H9 (cell line): ENCODE data around the gene INPP5B. TPM values are rescaled to one million over a fixed set of nuclear protein-coding genes. Genes with fewer than 3 reads are reported as not detected.

Source experiments
- DNase-seq: peaks from one replicate; pipeline ENCODE4 v3.0.0-alpha.2; 2017
- H2AFZ ChIP-seq: one replicate; pipeline ENCODE4 v1.6.1; 2013; ENCODE audit warnings: mild to moderate bottlenecking, low read length, control low read depth, moderate library complexity
- H2AK5ac ChIP-seq: 2 replicates; pipeline ENCODE4 v1.6.1; 2013; ENCODE audit warnings: low read length, control low read depth, mixed read lengths; ENCODE audit not compliant: insufficient read length
- H2BK120ac ChIP-seq: one replicate; pipeline ENCODE4 v1.6.1; 2013; ENCODE audit warnings: low read depth, mild to moderate bottlenecking, low read length, control low read depth, inconsistent platforms; ENCODE audit not compliant: poor library complexity, severe bottlenecking
- H2BK12ac ChIP-seq: 2 replicates; pipeline ENCODE4 v1.6.1; 2013; ENCODE audit warnings: low read length, control low read depth, mixed read lengths, low read depth; ENCODE audit not compliant: insufficient read length
- H2BK15ac ChIP-seq: 2 replicates; pipeline ENCODE4 v1.6.1; 2013; ENCODE audit warnings: low read depth, low read length, control low read depth
- H2BK20ac ChIP-seq: one replicate; pipeline ENCODE4 v1.6.1; 2013; ENCODE audit warnings: low read depth, mild to moderate bottlenecking, low read length, control low read depth, inconsistent platforms; ENCODE audit not compliant: poor library complexity, severe bottlenecking
- H2BK5ac ChIP-seq: 2 replicates; pipeline ENCODE4 v1.6.1; 2013; ENCODE audit warnings: low read length, control low read depth, mixed read lengths; ENCODE audit not compliant: insufficient read length
- H3K14ac ChIP-seq: 2 replicates; pipeline ENCODE4 v1.6.1; 2013; ENCODE audit warnings: low read length, control low read depth; ENCODE audit not compliant: insufficient read depth
- H3K18ac ChIP-seq: 2 replicates; pipeline ENCODE4 v1.6.1; 2013; ENCODE audit warnings: low read depth, mild to moderate bottlenecking, mixed read lengths, low read length, control low read depth; ENCODE audit not compliant: insufficient read length
- H3K23ac ChIP-seq: 2 replicates; pipeline ENCODE4 v1.6.1; 2013; ENCODE audit warnings: low read length, control low read depth, mixed read lengths, low read depth; ENCODE audit not compliant: insufficient read length
- H3K23me2 ChIP-seq: 2 replicates; pipeline ENCODE4 v1.6.1; 2013; ENCODE audit warnings: low read depth, mild to moderate bottlenecking, mixed read lengths, low read length, control low read depth; ENCODE audit not compliant: insufficient read length, poor library complexity, severe bottlenecking
- H3K27ac ChIP-seq: 2 replicates; pipeline ENCODE4 v1.5.1; 2013; ENCODE audit warnings: low read length, control low read depth, mixed read lengths, low read depth; ENCODE audit not compliant: insufficient read length
- H3K27me3 ChIP-seq: 2 replicates; pipeline ENCODE4 v1.6.1; 2013; ENCODE audit warnings: low read length, control low read depth, inconsistent platforms; ENCODE audit not compliant: insufficient read depth
- H3K4ac ChIP-seq: 2 replicates; pipeline ENCODE4 v1.6.1; 2013; ENCODE audit warnings: low read depth, mild to moderate bottlenecking, control low read depth, inconsistent platforms, low read length, moderate library complexity
- H3K4me1 ChIP-seq: 2 replicates; pipeline ENCODE4 v1.6.1; 2013; ENCODE audit warnings: low read length, control low read depth, inconsistent platforms; ENCODE audit not compliant: insufficient read depth
- H3K4me2 ChIP-seq: 2 replicates; pipeline ENCODE4 v1.6.1; 2013; ENCODE audit warnings: low read length, control low read depth, mixed read lengths; ENCODE audit not compliant: insufficient read length, insufficient read depth
- H3K56ac ChIP-seq: 2 replicates; pipeline ENCODE4 v1.6.1; 2013; ENCODE audit warnings: low read depth, mild to moderate bottlenecking, mixed read lengths, low read length, control low read depth; ENCODE audit not compliant: insufficient read length
- H3K79me1 ChIP-seq: 2 replicates; pipeline ENCODE4 v1.6.1; 2013; ENCODE audit warnings: low read depth, mild to moderate bottlenecking, moderate library complexity, low read length, control low read depth, inconsistent platforms; ENCODE audit not compliant: insufficient read depth, poor library complexity, severe bottlenecking
- H3K79me2 ChIP-seq: 2 replicates; pipeline ENCODE4 v1.6.1; 2013; ENCODE audit warnings: low read length, control low read depth, inconsistent platforms; ENCODE audit not compliant: insufficient read depth
- H3K9ac ChIP-seq: 2 replicates; pipeline ENCODE4 v1.6.1; 2013; ENCODE audit warnings: low read length, control low read depth, mixed read lengths; ENCODE audit not compliant: insufficient read length; ENCODE audit errors: extremely low read depth
- H3K9me3 ChIP-seq: one replicate; pipeline ENCODE4 v1.6.1; 2013; ENCODE audit warnings: low read depth, low read length, inconsistent platforms; ENCODE audit not compliant: control insufficient read depth
- H3T11ph ChIP-seq: one replicate; pipeline ENCODE4 v1.6.1; 2013; ENCODE audit warnings: mild to moderate bottlenecking, low read length, control low read depth, inconsistent platforms
- H4K20me1 ChIP-seq: one replicate; pipeline ENCODE4 v1.6.1; 2013; ENCODE audit not compliant: control insufficient read depth, insufficient read length, insufficient read depth
- H4K5ac ChIP-seq: 2 replicates; pipeline ENCODE4 v1.6.1; 2013; ENCODE audit warnings: low read depth, mild to moderate bottlenecking, mixed read lengths, low read length, control low read depth; ENCODE audit not compliant: insufficient read length
- H4K8ac ChIP-seq: replicated peaks from 2 replicates; pipeline ENCODE4 v1.6.1; 2013; ENCODE audit warnings: low read length, control low read depth, mixed read lengths, low read depth; ENCODE audit not compliant: insufficient read length
- H4K91ac ChIP-seq: 2 replicates; pipeline ENCODE4 v1.6.1; 2013; ENCODE audit warnings: low read depth, mild to moderate bottlenecking, moderate library complexity, mixed read lengths, low read length, control low read depth; ENCODE audit not compliant: insufficient read length
- H3K27ac Mint-ChIP-seq, 3 experiments: 2 replicates in 2 of 3; 3 replicates in 1 of 3; pipeline ENCODE4 v1.8.0; 2020 to 2021; ENCODE audit warnings: mixed read lengths in 3 of 3, mild to moderate bottlenecking in 1 of 3, moderate library complexity in 1 of 3
- H3K27me3 Mint-ChIP-seq: 2 replicates; pipeline ENCODE4 v1.8.0; 2021; ENCODE audit warnings: low read depth, mild to moderate bottlenecking, moderate library complexity, mixed read lengths
- H3K36me3 Mint-ChIP-seq, 3 experiments: 2 replicates in 2 of 3; 3 replicates in 1 of 3; pipeline ENCODE4 v1.8.0; 2020 to 2021; ENCODE audit warnings: low read depth in 3 of 3, mixed read lengths in 3 of 3; ENCODE audit not compliant: insufficient read depth in 1 of 3
- H3K4me1 Mint-ChIP-seq, 2 experiments: 2 replicates each; pipeline ENCODE4 v1.8.0; 2020; ENCODE audit warnings: mixed read lengths in 2 of 2
- H3K4me3 Mint-ChIP-seq, 2 experiments: 2 replicates in 1 of 2; 3 replicates in 1 of 2; pipeline ENCODE4 v1.8.0; 2020 to 2021; ENCODE audit warnings: mild to moderate bottlenecking in 2 of 2, mixed read lengths in 2 of 2, moderate library complexity in 1 of 2
- H3K9me3 Mint-ChIP-seq, 2 experiments: 2 replicates in 1 of 2; 3 replicates in 1 of 2; pipeline ENCODE4 v1.8.0; 2020; ENCODE audit warnings: mild to moderate bottlenecking in 2 of 2, mixed read lengths in 2 of 2, moderate library complexity in 1 of 2
- CTCF ChIP-seq: fragments of 200-600 bp; sonication (generic); conservative IDR thresholded peaks from 3 replicates; pipeline ENCODE4 v1.8.0; 2021; ENCODE audit warnings: antibody characterized with exemption, mild to moderate bottlenecking
- WGBS: extraction: QIAGEN DNeasy Blood & Tissue Kit; methylation state at CpG from one replicate; pipeline ENCODE4 v1.1.7; 2013; ENCODE audit warnings: missing lambda C conversion rate, low lambda C conversion rate, mixed read lengths; ENCODE audit not compliant: insufficient read length; ENCODE audit errors: extremely low coverage; 5-methylcytosine and 5-hydroxymethylcytosine counted together
- total RNA-seq: library from RNA; stranded (reverse); gene quantifications from 2 replicates; pipeline ENCODE4 v1.2.1, GENCODE V29; 2021

The INPP5B gene
- total RNA-seq, 1 experiment from 2014 or later = 28.2 TPM

- Histone ChIP-seq H2BK20ac (no peak overlapping the region), H4K20me1 (no peaks in the 10 kb centered on the region), H3K23me2 (peaks cover 8% of the 10 kb centered on the region), H2BK120ac (no peak overlapping the region), H3K9ac (peak overlapping the region; percentile 52), H3K23ac (no peak overlapping the region), H3K9me3 (no peaks in the 10 kb centered on the region), H2AFZ (no peak overlapping the region), H3K18ac (no peak overlapping the region), H2BK15ac (no peak overlapping the region), H2BK5ac (no peak overlapping the region), H3K56ac (no peak overlapping the region), H4K8ac (no peak overlapping the region), H3T11ph (no peak overlapping the region), H3K79me2 (peaks cover 2% of the 10 kb centered on the region; the same call in 1 of the 2 replicates), H3K79me1 (peaks cover 4% of the 10 kb centered on the region), H3K27ac (no peak overlapping the region), H3K14ac (no peak overlapping the region; the same call in 1 of the 2 replicates), H2BK12ac (no peak overlapping the region), H4K5ac (no peak overlapping the region), H2AK5ac (no peak overlapping the region), H3K27me3 (no peaks in the 10 kb centered on the region), H3K4ac (no peak overlapping the region), H3K4me1 (no peaks in the 10 kb centered on the region), H4K91ac (no peak overlapping the region), H3K4me2 (peak overlapping the region; percentile 68)
- H3K36me3 Mint-ChIP-seq = peaks cover 0 to 29% (median 26%) of the 10 kb centered on the region in 3 experiments; a peak in 6 of 7 replicates
- TF ChIP-seq CTCF = peak; percentile 34; the same call in 1 of the 3 replicates
- peak overlapping the region; percentile 96 to 98 (median 98); a peak in 5 of 7 replicates for H3K27ac Mint-ChIP-seq
- H3K9me3 Mint-ChIP-seq = no peaks in the 10 kb centered on the region
- H3K27me3 Mint-ChIP-seq = no peaks in the 10 kb centered on the region
- H3K4me3 Mint-ChIP-seq = peak overlapping the region; percentile 93 to 98
- WGBS = no CpG with 5 or more reads among the region's 5 CpGs
- no peak for DNase-seq
- H3K4me1 Mint-ChIP-seq = peaks cover 9 to 12% of the 10 kb centered on the region in 2 experiments
These were observed 86.5 kb downstream of the INPP5B start for GRCh38 chr1:37860346-37860666.
